HEK293T (cell line): ENCODE data around the gene MSS51.

ENCODE experiments used
- ARNT ChIP-seq: fragments of 450-650 bp; IDR thresholded peaks from 2 replicates; pipeline ENCODE4 v1.6.1; 2017; ENCODE audit warnings: mild to moderate bottlenecking
- BHLHE40 ChIP-seq: fragments of 450-650 bp; IDR thresholded peaks from 2 replicates; pipeline ENCODE4 v1.6.1; 2016; ENCODE audit warnings: mild to moderate bottlenecking, moderate library complexity, borderline replicate concordance
- FOXK2 ChIP-seq: fragments of 450-650 bp; IDR thresholded peaks from 2 replicates; pipeline ENCODE4 v1.6.1; 2016; ENCODE audit warnings: mild to moderate bottlenecking
- FOXM1 ChIP-seq: fragments of 450-650 bp; IDR thresholded peaks from 2 replicates; pipeline ENCODE4 v1.6.1; 2017; ENCODE audit warnings: mild to moderate bottlenecking, borderline replicate concordance
- SP1 ChIP-seq: fragments of 450-650 bp; IDR thresholded peaks from 2 replicates; pipeline ENCODE4 v1.6.1; 2017
- SUZ12 ChIP-seq: fragments of 450-650 bp; IDR thresholded peaks from 2 replicates; pipeline ENCODE4 v1.6.1; 2016; ENCODE audit warnings: mild to moderate bottlenecking

DNA sequence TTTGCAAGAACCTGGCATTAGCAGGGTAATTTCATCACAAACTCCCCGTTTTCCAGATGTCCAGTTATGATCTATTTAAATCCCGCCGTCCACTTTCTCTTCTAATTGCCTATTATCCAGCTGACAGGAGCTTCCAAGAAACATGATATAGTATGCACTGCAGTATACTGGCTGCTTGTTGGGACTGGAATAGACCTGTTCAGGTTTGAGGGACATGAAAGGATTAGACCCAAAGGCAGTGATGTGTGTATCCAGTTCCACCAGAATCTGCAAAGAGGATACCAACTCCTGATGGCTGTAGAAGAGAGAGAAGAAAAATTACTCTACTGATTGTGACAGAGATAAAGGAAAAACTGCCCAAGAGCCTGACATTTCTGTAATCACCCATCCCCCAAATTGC is 8.9 kb downstream of the MSS51 start:
- TF ChIP-seq SP1 (no peak), SUZ12 (no peak), BHLHE40 (no peak), FOXM1 (no peak), FOXK2 (no peak), ARNT (no peak)
